Gastroesophageal sphincter (tissue), 4 donors: ENCODE measurements around the gene TBC1D14. TPM values are rescaled to one million over a fixed set of nuclear protein-coding genes. Genes with fewer than 3 reads are reported as not detected.

Source experiments
- ATAC-seq: fragments of 150-250 bp; one replicate; pipeline ENCODE4 v1.9.1; 2016; ENCODE audit warnings: mild to moderate bottlenecking, moderate library complexity
- H3K27ac ChIP-seq, 4 donors: fragments of 200-600 bp; sonication (generic) in 3 of 4; 1 replicate in 3 of 4; 2 replicates in 1 of 4; pipeline ENCODE4 v1.5.1; 2016 to 2019
- H3K27me3 ChIP-seq: fragments of 200-600 bp; sonication (generic); one replicate; pipeline ENCODE4 v1.5.1; 2019
- H3K36me3 ChIP-seq, 2 donors: fragments of 200-600 bp; sonication (generic); one replicate each; pipeline ENCODE4 v1.5.1; 2019; ENCODE audit warnings: control low read depth in 1 of 2
- H3K4me1 ChIP-seq, 3 donors: fragments of 200-600 bp; sonication (generic); 1 replicate in 2 of 3; 2 replicates in 1 of 3; pipeline ENCODE4 v1.5.1; 2016 to 2019; ENCODE audit warnings: control low read depth in 2 of 3
- H3K4me3 ChIP-seq, 2 donors: fragments of 200-600 bp; sonication (generic); one replicate each; pipeline ENCODE4 v1.5.1; 2019; ENCODE audit warnings: mild to moderate bottlenecking in 1 of 2, moderate library complexity in 1 of 2
- H3K9me3 ChIP-seq, 3 donors: fragments of 200-600 bp; sonication (generic); one replicate each; pipeline ENCODE4 v1.5.1; 2017 to 2019; ENCODE audit warnings: control low read depth in 2 of 3
- CTCF ChIP-seq, 4 experiments: fragments of 200-600 bp in 2 of 4; fragments of 450-650 bp in 2 of 4; sonication (generic) in 1 of 4; IDR thresholded peaks; one replicate each; pipeline ENCODE4 v1.5.1; 2017 to 2019; ENCODE audit warnings: antibody characterized with exemption in 4 of 4, mild to moderate bottlenecking in 2 of 4, moderate library complexity in 2 of 4
- EP300 ChIP-seq: sonication (generic); formaldehyde crosslinking; IDR thresholded peaks from one replicate; pipeline ENCODE4 v1.6.1; 2017; ENCODE audit warnings: antibody characterized with exemption, mild to moderate bottlenecking
- POLR2A ChIP-seq, 2 donors: fragments of 450-650 bp; IDR thresholded peaks; one replicate each; pipeline ENCODE4 v1.6.1; 2017; ENCODE audit warnings: antibody characterized with exemption in 2 of 2, mild to moderate bottlenecking in 2 of 2, moderate library complexity in 1 of 2
- POLR2AphosphoS5 ChIP-seq: sonication (generic); formaldehyde crosslinking; IDR thresholded peaks from one replicate; pipeline ENCODE4 v1.6.1; 2017; ENCODE audit warnings: antibody characterized with exemption
- WGBS, 2 donors: methylation state at CpG; one replicate each; pipeline ENCODE4 v1.1.5; 2018; ENCODE audit warnings: low coverage in 1 of 2; 5-methylcytosine and 5-hydroxymethylcytosine counted together
- total RNA-seq, 4 donors: library from RNA; depleted of rRNA; stranded (reverse); fragments of >200 nt; gene quantifications; one replicate each; pipeline ENCODE4 v1.1.0, GENCODE V29; 2016

The TBC1D14 gene
- total RNA-seq, 4 donors from 2014 or later: 42.5 to 54.2 (median 45.0) TPM

- no peak overlapping the region for H3K4me3 ChIP-seq
- H3K27me3 ChIP-seq: no peaks in the 10 kb centered on the region
- H3K36me3 ChIP-seq: peaks cover 0 to 78% of the 10 kb centered on the region in 2 donors
- no peak overlapping the region for H3K27ac ChIP-seq
- peaks cover 0 to 34% (median 4%) of the 10 kb centered on the region in 3 donors for H3K4me1 ChIP-seq
- H3K9me3 ChIP-seq: no peaks in the 10 kb centered on the region
- ATAC-seq: no peak
- TF ChIP-seq POLR2A (IDR thresholded peaks at IDR 0.05) (no peak), POLR2AphosphoS5 (no peak), EP300 (no peak), CTCF (IDR thresholded peaks at IDR 0.05) (no peak)
- WGBS, 2 donors: 77 to 87% methylated on average over 5 to 6 of the region's 31 CpGs
These were observed 145.7 kb downstream of the TBC1D14 start for GRCh38 chr4:7055111-7055989.

- H3K4me1 ChIP-seq: peaks cover 0 to 34% (median 3%) of the 10 kb centered on the region in 3 donors
- TF ChIP-seq POLR2A (IDR thresholded peaks at IDR 0.05) (no peak), CTCF (IDR thresholded peaks at IDR 0.05) (no peak), EP300 (no peak)
These were observed 146.3 kb downstream of the TBC1D14 start for GRCh38 chr4:7055990-7056325.

GRCh38 chr4:7058792-7059191 is 149.2 kb downstream of the TBC1D14 start:
- no peak for ATAC-seq
- Histone ChIP-seq H3K27me3 (no peaks in the 10 kb centered on the region), H3K36me3 (peaks cover 0 to 99% of the 10 kb centered on the region in 2 donors), H3K9me3 (no peaks in the 10 kb centered on the region), H3K4me1 (peaks cover 0 to 9% (median 0%) of the 10 kb centered on the region in 3 donors), H3K4me3 (no peak overlapping the region), H3K27ac (no peak overlapping the region)
- TF ChIP-seq POLR2AphosphoS5 (no peak), CTCF (IDR thresholded peaks at IDR 0.05) (no peak), EP300 (no peak), POLR2A (IDR thresholded peaks at IDR 0.05) (no peak)
- 90 to 100% methylated on average over 1 to 3 of the region's 3 CpGs for WGBS, 2 donors

More at GRCh38 chr4:7055990-7056325, 146.3 kb downstream of the TBC1D14 start:
- Histone ChIP-seq H3K27ac (no peak overlapping the region), H3K36me3 (peaks cover 0 to 84% of the 10 kb centered on the region in 2 donors), H3K4me3 (no peak overlapping the region), H3K27me3 (no peaks in the 10 kb centered on the region), H3K9me3 (no peaks in the 10 kb centered on the region)
- 85 to 93% methylated on average over 3 to 4 of the region's 10 CpGs for WGBS, 2 donors
- ATAC-seq: no peak

- no peak overlapping the region for H3K4me3 ChIP-seq
- peaks cover 0 to 95% of the 10 kb centered on the region in 2 donors for H3K36me3 ChIP-seq
- 77 to 81% methylated on average over 9 to 10 of the region's 11 CpGs for WGBS, 2 donors
- H3K27ac ChIP-seq: no peak overlapping the region
- ATAC-seq: no peak
- no peaks in the 10 kb centered on the region for H3K9me3 ChIP-seq
- no peaks in the 10 kb centered on the region for H3K27me3 ChIP-seq
- peaks cover 0 to 9% (median 0%) of the 10 kb centered on the region in 3 donors for H3K4me1 ChIP-seq
- no peak for TF ChIP-seq POLR2AphosphoS5
- TF ChIP-seq EP300: no peak
- no peak for TF ChIP-seq POLR2A (IDR thresholded peaks at IDR 0.05)
- no peak for TF ChIP-seq CTCF (IDR thresholded peaks at IDR 0.05)
These were observed 150.0 kb downstream of the TBC1D14 start for GRCh38 chr4:7059662-7060061.
